Panc1 (cell line): Measurements from ENCODE around the gene ALX4.

Source experiments
- POLR2AphosphoS5 ChIP-seq: IDR thresholded peaks from 2 replicates; pipeline ENCODE4 v1.6.1; 2012; ENCODE audit warnings: mild to moderate bottlenecking, low read depth, low read length, moderate library complexity
- TF ChIP-seq, protein P1 (sequence below): fragments of 450-650 bp; IDR thresholded peaks from 2 replicates; pipeline ENCODE4 v1.5.1; 2017; ENCODE audit warnings: mild to moderate bottlenecking

DNA sequence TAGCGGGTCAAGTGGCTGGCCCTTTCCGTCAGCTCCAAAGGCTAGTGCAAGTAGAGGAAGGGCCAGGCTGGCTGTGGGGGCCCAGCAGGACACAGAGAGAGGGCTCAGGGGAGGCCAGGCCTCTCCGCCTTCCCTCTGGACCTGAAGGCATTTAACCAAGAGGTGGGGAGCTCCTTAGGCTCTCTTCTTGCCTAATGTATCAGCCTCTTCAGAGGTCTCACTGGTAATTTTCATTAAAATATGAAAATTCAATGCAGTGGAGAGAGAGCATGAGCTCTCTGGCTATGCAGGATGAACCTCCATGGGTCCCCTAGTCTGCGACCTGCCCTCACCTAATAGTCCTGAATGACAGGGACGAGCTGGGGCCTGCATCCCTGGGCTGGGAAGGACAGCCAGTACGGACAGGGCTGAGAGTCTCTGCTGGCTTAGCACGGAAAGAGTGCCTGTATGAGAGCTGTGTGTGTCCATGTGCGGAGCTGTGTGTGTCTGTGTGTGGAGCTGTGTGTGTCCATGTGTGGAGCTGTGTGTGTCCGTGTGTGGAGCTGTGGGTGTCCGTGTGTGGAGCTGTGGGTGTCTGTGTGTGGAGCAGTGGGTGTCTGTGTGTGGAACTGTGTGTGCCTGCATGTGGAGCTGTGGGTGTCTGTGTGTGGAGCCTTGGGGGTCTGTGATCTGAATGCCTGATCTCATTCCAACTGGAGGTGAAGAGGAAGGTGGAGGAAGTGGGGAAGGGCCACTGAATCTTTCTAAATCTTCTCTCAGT lies 2.4 kb downstream of the ALX4 start:
- TF ChIP-seq, protein P1, sequence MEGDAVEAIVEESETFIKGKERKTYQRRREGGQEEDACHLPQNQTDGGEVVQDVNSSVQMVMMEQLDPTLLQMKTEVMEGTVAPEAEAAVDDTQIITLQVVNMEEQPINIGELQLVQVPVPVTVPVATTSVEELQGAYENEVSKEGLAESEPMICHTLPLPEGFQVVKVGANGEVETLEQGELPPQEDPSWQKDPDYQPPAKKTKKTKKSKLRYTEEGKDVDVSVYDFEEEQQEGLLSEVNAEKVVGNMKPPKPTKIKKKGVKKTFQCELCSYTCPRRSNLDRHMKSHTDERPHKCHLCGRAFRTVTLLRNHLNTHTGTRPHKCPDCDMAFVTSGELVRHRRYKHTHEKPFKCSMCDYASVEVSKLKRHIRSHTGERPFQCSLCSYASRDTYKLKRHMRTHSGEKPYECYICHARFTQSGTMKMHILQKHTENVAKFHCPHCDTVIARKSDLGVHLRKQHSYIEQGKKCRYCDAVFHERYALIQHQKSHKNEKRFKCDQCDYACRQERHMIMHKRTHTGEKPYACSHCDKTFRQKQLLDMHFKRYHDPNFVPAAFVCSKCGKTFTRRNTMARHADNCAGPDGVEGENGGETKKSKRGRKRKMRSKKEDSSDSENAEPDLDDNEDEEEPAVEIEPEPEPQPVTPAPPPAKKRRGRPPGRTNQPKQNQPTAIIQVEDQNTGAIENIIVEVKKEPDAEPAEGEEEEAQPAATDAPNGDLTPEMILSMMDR, result no peak
- no peak for TF ChIP-seq POLR2AphosphoS5
